Lower leg skin (tissue), 3 donors: ENCODE measurements around the gene CHTOP.

Experiments used
- CTCF ChIP-seq, 3 donors: fragments of 450-650 bp; IDR thresholded peaks; one replicate each; pipeline ENCODE4 v1.5.1; 2016; ENCODE audit warnings: antibody characterized with exemption in 3 of 3, mild to moderate bottlenecking in 3 of 3, moderate library complexity in 2 of 3
- POLR2A ChIP-seq, 2 donors: fragments of 450-650 bp; IDR thresholded peaks; one replicate each; pipeline ENCODE4 v1.6.1; 2016 to 2017; ENCODE audit warnings: antibody characterized with exemption in 2 of 2, mild to moderate bottlenecking in 1 of 2, moderate library complexity in 1 of 2

- TF ChIP-seq POLR2A (IDR thresholded peaks at IDR 0.05) (no peak), CTCF (IDR thresholded peaks at IDR 0.05) (no peak)
Measured at GRCh38 chr1:153599847-153600246, 34.0 kb upstream of the CHTOP start.
